KOPT-K1 (cell line): Measurements from ENCODE around the gene DEPDC1B.
"Not testable (repeated sequence)": the region's sequence is repeated elsewhere in the genome, so short reads cannot be mapped to it uniquely, and the experiment has no call there.

Source experiments
- H3K27ac ChIP-seq: fragments of 200-600 bp; sonication (generic); 2 replicates; pipeline ENCODE4 v1.5.1; 2016; ENCODE audit warnings: antibody characterized with exemption, mild to moderate bottlenecking, low read depth, low read length; ENCODE audit not compliant: poor library complexity, severe bottlenecking
- H3K36me3 ChIP-seq: fragments of 200-600 bp; sonication (generic); 2 replicates; pipeline ENCODE4 v1.5.1; 2017; ENCODE audit warnings: antibody characterized with exemption, mild to moderate bottlenecking, low read length, moderate library complexity; ENCODE audit not compliant: insufficient read depth
- H3K9me3 ChIP-seq: fragments of 200-600 bp; sonication (generic); 2 replicates; pipeline ENCODE4 v1.5.1; 2017; ENCODE audit warnings: antibody characterized with exemption, low read length, mild to moderate bottlenecking; ENCODE audit not compliant: insufficient read depth, poor library complexity, severe bottlenecking

DEPDC1B gene

GRCh38 chr5:60594715-60595477, 105.1 kb downstream of the DEPDC1B start:
- no peaks in the 10 kb centered on the region for H3K9me3 ChIP-seq
- no peak overlapping the region for H3K27ac ChIP-seq
- H3K36me3 ChIP-seq: peaks cover 14% of the 10 kb centered on the region

DNA sequence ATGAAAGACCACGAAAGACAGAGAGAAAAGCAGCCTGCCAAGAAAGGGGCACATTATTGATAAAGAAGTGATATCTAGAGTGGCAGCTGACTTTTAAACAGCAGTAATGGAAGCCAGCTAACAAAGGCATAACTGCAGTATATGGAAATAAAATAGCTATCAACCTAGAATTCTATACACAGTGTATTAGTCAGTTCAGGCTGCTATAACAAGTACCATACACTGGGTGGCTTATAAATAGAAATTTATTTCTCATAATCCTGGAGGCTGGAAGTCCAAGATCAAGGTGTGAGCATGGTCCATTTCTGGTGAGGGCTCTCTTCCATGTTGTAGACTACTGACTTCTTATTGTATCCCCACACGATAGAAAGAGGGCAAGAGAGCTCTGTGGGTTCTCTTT, 109.8 kb downstream of the DEPDC1B start:
- H3K9me3 ChIP-seq: no peaks in the 10 kb centered on the region
- H3K36me3 ChIP-seq: peaks cover 9% of the 10 kb centered on the region

GRCh38 chr5:60587312-60587711, 112.7 kb downstream of the DEPDC1B start:
- not testable (repeated sequence) for H3K9me3 ChIP-seq, H3K27ac ChIP-seq, H3K36me3 ChIP-seq

More for the DNA sequence above, 109.8 kb downstream of the DEPDC1B start:
- no peak overlapping the region for H3K27ac ChIP-seq

DNA sequence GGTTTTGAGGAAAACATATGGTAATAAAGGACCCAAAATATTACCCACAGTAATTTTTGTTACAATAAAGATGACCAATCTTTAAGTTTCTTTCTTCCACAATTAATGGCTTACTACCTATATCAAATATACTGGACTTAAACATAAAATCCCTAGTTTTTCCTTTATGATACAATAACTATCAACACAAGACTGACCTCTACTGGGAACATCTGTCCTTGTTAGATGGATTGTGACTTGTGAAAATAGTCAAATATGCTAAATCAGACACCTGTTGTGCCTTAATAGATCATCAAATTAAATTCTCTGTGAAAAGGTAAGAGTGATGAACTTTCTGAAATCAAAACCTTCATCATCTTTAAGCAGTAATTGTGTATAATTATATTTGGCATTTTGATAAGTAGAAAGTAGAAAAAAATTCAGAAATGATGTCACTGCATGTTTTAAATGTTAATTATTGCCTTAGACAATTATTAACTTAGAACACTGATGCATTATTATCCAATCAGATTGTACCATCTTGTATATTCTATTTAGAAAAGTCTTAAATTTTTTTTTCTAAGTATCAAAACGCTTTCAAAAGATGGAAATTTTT, 113.6 kb downstream of the DEPDC1B start:
- H3K36me3 ChIP-seq: no peaks in the 10 kb centered on the region
- H3K27ac ChIP-seq: no peak overlapping the region
- peaks cover 4% of the 10 kb centered on the region for H3K9me3 ChIP-seq

GRCh38 chr5:60585618-60586017, 114.3 kb downstream of the DEPDC1B start:
- H3K9me3 ChIP-seq: peaks cover 4% of the 10 kb centered on the region
- H3K27ac ChIP-seq: no peak overlapping the region
- no peaks in the 10 kb centered on the region for H3K36me3 ChIP-seq

DNA sequence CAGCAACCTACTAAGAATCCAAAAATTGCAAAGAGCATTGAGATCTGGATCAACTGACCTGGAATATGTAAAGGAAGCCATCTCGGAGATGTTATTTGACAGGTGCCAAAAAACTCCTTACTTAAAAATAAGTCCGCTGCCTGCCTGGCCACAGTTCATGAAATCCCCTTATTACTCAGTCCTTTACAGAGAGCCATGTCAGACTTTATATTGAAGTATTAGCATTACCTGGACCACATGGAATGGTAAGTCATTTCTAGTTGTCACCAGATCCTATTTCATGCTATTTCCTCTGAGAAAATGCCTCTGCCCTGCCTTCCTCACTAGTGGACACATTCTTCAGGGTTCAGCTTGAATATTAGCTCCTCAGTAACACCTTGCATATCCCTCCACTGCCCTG, 115.7 kb downstream of the DEPDC1B start:
- peaks cover 4% of the 10 kb centered on the region for H3K9me3 ChIP-seq
- H3K27ac ChIP-seq: no peak overlapping the region

DNA sequence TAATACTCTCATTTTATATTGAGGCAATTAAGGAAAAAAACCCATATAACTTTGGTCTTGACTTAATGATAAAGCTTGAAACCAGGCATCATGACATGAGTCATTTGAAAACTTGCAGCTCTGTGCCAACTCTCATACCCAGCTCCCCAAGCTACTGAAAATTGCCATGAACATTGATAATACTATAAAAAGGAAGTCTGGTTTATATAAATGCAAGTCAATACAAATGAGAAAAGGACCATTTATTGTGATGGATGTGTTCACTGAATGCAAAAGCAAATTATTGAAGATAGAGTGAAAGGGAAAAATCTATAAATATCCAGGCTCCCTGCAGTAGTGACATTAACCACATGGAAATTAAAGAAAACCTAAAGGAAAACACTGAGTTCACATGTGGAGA, 116.3 kb downstream of the DEPDC1B start:
- Histone ChIP-seq H3K9me3 (peaks cover 4% of the 10 kb centered on the region), H3K36me3 (no peaks in the 10 kb centered on the region), H3K27ac (no peak overlapping the region)

More for the DNA sequence above, 115.7 kb downstream of the DEPDC1B start:
- no peaks in the 10 kb centered on the region for H3K36me3 ChIP-seq

DNA sequence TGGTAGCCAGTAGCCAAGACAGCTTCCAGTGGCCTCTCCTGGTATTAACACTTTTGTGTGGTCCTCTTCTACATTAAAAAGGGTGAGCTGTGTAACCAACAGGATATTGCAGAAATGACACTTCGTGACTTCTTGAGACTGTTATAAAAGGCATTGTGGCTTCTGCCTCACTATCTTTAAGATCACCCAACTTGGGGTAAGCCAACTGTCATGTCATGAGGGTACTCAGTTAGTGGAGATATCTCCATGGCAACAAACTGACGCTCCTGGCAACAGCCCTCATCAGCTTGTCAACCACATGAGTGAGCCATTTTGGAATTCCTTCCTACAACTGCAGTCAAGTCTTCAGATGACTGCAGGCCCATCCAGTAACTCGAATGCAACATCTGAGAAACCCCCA, 121.7 kb downstream of the DEPDC1B start:
- peaks cover 20% of the 10 kb centered on the region for H3K9me3 ChIP-seq
- H3K27ac ChIP-seq: no peak overlapping the region
- no peaks in the 10 kb centered on the region for H3K36me3 ChIP-seq

DNA sequence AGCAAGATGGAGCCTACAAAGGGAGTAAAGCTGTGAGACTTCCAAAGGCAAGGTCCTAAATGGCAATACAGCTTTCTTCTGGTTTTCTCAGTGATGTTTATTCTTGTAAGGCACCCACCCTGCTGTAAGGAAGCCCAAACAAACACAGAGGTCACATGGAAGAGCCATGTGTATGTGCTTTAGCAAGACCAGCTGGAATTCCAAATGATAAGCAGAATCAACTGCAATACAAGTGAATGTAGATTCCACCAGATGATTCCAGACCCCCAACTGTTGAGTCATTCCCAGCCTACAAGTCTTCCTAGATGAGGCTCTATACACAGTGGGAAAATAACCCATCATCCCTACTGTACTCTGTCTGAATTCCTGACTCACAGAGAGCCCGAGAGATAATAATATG, 122.8 kb downstream of the DEPDC1B start:
- Histone ChIP-seq H3K36me3 (no peaks in the 10 kb centered on the region), H3K9me3 (peaks cover 15% of the 10 kb centered on the region), H3K27ac (no peak overlapping the region)

DNA sequence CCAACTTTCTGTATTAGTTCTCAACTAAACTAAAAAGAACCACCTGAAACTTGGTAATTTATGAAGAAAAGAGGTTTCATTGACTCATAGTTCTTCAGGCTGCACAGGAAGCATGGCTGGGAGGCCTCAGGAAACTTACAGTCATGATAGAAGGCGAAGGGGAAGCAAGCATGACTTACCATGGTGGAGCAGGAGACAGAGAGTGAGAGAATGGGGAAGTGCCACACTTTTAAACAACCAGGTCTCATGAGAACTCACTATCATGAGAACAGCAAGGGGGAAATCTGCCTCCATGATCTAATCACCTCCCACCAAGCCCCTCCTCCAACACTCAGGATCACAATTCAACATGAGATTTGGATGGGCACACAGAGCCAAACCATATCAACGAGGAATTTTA, 123.5 kb downstream of the DEPDC1B start:
- H3K36me3 ChIP-seq: no peaks in the 10 kb centered on the region
- H3K27ac ChIP-seq: no peak overlapping the region
- H3K9me3 ChIP-seq: peaks cover 15% of the 10 kb centered on the region

DNA sequence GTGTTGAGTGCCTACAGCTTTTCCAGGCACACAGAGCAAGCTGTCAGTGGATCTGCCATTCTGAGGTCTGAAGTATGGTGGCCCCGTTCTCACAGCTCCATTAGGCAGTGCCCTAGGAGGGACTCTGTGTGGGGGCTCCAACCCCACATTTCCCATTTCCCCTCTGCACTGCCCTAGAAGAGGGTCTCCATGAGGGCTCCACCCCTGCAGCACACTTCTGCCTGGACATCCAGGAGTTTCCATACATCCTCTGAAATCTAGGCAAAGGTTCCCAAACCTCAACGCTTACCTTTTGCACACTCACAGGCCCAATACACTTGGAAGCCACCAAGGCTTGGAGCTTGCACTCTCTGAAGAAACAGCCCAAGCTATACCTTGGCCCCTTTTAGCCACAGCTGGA, 131.3 kb downstream of the DEPDC1B start:
- H3K27ac ChIP-seq: no peak overlapping the region
- peaks cover 26% of the 10 kb centered on the region for H3K9me3 ChIP-seq
- no peaks in the 10 kb centered on the region for H3K36me3 ChIP-seq

- Histone ChIP-seq H3K36me3 (no peaks in the 10 kb centered on the region), H3K9me3 (peaks cover 21% of the 10 kb centered on the region), H3K27ac (no peak overlapping the region)
Measured at GRCh38 chr5:60563696-60564324, 136.2 kb downstream of the DEPDC1B start.

DNA sequence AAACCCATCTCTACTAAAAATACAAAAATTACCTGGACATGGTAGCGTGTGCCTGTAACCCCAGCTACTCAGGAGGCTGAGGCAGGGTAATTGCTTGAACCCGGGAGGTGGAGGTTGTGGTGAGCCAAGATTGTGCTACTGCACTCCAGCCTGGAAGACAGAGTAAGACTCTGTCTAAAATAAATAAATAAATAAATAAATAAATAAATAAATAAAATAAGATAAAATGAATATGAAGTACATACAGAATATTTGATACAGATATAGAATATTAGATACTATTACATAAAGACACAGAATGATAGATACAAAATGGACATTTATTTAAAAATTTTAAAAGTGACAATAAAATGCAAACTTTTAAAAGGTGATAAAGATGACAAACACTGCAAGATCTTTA, 146.7 kb downstream of the DEPDC1B start:
- not testable (repeated sequence) for H3K36me3 ChIP-seq, H3K27ac ChIP-seq, H3K9me3 ChIP-seq

GRCh38 chr5:60551829-60552228, 148.1 kb downstream of the DEPDC1B start:
- Histone ChIP-seq H3K9me3 (no peaks in the 10 kb centered on the region), H3K36me3 (no peaks in the 10 kb centered on the region), H3K27ac (no peak overlapping the region)

GRCh38 chr5:60551250-60551649, 148.7 kb downstream of the DEPDC1B start:
- H3K27ac ChIP-seq: no peak overlapping the region
- no peaks in the 10 kb centered on the region for H3K9me3 ChIP-seq
- H3K36me3 ChIP-seq: no peaks in the 10 kb centered on the region

- no peaks in the 10 kb centered on the region for H3K9me3 ChIP-seq
- H3K36me3 ChIP-seq: no peaks in the 10 kb centered on the region
- H3K27ac ChIP-seq: no peak overlapping the region
Measured at GRCh38 chr5:60550311-60550710, 149.7 kb downstream of the DEPDC1B start.
